NCI-H128 (cell line): ENCODE results near the gene SYNE2.
"Not testable (repeated sequence)": the region's sequence is repeated elsewhere in the genome, so short reads cannot be mapped to it uniquely, and the experiment has no call there.

Source experiments
- DNase-seq: peaks from one replicate; lab custom pipeline; 2025; ENCODE audit not compliant: unreplicated experiment; lab: John Stamatoyannopoulos, UW

The SYNE2 gene

DNA sequence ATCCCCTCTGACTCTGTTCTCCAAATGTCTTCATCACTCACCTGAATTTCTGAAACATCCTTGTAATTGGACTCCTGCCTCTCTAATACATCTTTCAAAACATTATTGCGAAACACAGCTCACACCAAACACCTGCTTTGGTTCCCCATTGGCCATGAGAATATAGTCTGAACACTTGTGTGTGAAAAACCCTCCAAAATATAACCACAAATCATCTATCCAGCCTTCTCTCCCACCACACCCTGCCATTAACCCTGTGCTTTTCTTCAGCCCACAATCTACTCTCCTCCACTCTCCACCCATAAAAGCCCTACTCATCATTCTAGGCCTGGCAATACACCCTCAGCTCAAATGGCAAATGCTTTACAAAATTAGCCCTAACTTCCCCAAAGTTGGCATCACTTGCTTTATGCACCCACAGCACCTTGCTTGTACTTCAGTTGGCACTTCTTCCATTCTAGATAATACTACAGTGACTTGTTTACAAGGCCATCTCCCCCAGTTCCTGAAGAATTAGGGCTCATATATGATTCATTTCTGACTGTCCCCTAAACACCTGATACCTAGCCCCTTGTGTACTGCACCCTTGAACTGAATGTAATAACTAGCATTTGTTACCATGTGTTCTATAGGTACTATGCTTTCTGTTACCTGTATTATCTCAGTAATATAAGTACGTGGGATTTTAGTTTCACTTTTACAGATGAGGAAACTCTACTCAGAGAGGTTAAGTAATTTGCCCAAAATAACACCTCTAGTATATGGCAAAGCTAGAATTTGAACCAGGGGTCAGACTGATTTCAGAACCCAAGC is 17.3 kb downstream of the SYNE2 start:
- DNase-seq: not testable (repeated sequence)

DNA sequence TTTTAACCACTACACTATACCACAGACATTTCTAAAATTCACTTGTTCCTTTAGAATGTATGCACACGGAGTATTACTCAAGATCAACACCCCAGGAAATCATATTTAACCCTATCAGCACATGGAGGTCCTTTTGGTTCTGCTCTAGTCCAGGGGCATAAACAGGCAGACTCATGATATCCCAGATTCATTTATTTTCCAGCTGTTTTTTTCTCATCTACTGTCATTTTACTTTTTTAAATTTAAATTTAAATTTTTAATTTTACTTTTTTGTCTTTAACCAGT is 17.9 kb downstream of the SYNE2 start:
- DNase-seq: not testable (repeated sequence)

DNA sequence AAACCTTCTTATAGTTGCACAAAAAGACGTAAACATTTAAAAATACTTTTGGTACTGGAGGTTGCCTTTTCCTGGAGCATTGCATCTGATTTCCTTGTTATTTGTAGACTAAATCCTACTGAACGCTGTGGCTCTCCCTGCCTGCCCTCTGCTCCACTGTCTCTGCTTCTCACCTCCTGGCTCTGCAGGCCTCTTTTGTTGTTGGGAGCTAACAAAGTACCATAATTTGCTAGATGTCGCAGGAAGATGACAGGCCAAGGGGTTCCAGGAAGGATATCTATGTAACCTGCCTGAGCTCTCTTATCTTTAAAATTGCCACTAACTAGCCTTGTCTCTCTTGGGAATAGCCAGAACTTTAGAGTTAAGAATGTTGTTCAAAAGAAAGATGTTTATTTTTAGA is 21.4 kb downstream of the SYNE2 start:
- no peak for DNase-seq

DNA sequence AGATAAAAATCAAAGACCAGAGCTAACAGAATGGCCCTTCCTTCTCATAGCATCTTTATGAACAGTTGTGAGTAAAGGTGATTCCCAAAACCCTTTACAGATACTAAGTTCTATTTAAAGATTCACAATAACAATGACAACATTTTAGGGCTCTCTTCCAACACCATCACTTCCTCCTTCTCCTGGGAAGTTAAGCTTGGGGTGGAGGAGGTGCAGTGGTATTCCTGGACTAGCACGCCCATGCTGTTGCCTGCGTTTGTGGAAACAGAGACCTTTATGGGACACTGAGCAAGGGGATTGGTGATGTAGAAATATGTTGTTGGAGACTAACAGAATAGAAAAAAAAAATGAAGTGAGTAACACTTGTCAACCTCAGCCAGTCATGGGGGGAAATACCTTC is 22.5 kb downstream of the SYNE2 start:
- no peak for DNase-seq

DNA sequence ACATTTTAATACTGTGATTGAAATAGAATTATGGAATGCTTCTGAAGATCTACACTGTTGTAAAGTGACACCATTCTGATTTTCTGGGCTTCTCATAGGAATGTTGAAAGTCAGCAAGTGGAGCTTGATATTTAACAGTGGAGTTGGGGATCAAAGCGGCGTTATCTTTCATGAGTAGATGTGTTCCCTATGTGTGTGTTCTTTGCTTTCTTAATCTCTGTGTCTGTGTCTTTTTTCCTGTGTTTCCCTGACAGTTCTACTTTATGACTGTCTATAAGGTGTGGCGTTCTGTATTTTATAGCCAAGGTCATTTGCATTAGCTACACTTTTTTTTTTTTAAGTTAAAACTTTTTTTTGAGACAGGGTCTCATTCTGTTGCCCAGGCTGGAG is 24.7 kb downstream of the SYNE2 start:
- DNase-seq: no peak

DNA sequence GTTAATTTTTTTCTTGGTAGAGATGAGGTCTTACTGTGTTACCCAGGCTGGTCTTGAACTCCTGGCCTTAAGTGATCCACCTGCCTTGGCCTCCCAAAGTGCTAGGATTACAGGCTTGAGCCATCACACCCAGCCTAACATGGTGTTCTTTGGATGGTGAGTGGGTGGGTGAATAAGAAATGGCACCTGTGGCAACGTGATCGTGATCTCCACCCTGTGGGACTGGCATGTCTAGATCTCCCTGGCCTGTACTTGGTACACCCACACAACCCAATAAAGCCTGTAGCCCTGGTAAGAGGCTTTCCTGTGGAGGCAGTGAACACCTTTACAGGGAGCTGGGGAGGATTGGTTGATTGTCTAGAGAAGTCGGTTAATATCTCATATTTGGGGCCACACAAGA is 25.2 kb downstream of the SYNE2 start:
- no peak for DNase-seq

DNA sequence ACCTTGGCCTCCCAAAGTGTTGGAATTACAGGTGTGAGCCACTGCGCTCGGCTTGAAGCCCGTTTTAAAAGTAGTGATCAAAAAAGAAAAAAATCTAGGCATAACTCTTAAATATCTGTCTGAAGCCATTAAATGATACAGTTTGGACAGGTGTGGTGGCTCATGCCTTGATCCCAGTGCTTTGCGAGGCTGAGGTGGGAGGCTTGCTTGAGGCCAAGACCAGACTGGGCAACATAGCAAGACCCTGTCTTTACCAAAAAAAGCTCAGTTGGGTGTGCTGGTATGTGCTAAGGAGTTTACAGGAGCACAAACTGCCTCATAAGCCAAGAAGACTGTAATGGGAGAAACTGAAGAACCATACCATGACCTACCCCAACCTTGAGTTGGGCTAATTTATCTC is 26.0 kb downstream of the SYNE2 start:
- no peak for DNase-seq

DNA sequence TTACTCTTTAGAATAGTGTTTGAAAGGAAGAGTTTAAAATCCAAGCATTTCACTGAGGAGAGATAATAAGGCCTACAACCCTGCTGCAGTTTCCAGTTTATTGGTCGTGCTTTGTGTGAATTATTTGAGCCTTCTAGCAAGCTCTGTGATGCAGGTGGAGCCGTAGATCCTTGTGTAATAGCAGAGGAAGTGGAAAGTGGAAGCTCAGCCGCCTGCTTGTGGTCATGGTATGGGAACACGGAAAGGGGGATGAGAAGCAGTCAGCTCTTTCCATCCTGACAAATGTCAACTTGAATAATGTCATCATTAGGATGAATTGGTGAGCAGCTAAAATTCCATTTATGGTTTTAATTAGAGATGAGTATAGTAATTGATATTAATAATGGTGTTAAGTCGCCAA is 29.1 kb downstream of the SYNE2 start:
- DNase-seq: no peak

DNA sequence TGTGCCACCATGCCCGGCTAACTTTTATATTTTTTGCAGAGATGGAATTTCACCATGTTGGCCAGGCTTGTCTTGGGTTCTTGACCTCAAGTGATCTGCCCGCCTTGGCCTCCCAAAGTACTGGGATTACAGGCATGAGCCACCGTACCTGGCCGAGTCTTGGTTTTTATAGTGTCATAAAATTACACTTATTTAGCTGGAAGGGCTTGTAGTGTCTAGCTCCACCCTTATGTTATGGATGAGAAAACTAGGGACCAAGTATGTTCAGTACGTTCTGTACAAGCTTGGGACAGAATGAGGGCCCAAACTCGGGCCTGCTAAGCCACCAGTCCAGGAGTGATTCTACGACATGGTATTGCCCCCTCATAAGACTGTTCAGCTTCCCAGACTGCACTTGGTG is 35.1 kb downstream of the SYNE2 start:
- no peak for DNase-seq

DNA sequence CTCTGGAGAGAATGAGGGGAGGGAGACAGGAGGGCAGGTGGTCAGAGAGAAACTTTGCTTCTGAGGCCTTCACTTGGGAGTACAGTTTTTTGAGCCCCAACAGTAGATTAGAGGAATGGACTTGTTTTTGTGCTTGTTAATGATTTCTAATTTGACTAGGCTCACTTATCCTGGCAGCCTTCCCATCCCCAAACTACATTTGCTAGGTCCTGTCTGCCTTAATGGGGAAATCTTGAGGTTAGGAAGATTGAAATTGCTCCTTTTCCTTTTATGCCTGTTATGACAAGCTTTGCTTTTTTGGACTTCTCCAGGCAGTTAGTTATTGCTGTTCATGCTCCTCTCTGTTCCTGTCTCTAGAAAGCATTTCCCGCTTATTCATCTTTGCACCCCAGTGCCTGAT is 37.7 kb downstream of the SYNE2 start:
- no peak for DNase-seq

DNA sequence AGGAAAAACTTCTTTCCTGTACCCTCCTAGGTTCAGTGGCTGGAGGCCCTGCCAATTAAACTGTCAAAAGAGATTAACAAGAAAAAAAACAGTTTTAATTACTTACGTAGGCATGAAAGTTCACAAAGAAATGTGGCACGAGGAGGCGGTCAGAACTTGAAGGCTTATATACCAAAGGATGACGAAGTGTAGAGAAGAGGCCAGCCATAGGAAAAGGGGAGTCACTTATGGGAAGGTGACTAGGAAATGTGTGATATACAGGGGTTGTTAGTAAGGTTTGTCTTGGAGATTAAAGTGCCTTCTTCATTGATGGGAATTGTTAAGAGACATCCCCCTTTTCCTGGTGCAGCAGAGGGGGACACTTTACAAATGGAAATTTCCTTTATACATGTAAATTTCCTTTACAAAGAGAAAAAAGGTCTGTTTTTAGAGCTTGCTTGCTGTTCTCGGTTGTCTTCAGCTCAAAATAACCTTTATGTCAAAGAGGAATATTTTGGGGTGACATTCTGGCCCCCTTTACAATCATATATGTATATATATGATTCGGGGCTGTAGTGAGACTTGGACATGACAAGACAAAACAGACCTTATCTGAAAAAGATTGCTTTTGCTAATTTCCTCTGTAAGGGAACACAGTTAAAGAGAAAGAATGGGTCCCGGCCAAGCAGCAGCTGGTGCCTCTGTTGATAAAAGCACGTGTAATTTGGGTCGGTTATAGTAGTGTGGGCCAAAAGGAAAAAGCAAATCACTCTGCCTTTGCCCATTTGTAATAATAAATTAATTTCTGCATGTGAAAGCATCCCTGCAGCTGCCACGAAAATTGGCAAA is 38.6 kb downstream of the SYNE2 start:
- no peak for DNase-seq

DNA sequence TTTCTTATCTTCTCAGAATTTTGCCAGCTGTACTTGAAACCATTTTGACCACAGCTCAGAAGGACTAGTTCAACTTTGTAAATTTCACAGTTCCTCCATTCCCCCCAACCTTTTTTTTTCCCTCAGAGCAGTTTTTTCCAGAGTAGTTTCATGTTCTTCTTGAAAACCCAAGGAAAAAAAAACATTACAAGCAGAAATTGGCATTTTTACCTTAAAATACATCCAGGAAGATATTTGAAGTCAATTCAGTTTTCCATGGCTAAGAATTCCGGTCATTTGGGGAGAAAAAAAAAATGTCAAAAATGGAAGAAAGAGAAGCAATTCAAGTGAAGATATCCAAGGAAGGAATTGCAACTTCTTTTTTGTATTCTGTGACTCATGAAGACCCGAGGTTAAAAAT is 39.5 kb downstream of the SYNE2 start:
- no peak for DNase-seq

DNA sequence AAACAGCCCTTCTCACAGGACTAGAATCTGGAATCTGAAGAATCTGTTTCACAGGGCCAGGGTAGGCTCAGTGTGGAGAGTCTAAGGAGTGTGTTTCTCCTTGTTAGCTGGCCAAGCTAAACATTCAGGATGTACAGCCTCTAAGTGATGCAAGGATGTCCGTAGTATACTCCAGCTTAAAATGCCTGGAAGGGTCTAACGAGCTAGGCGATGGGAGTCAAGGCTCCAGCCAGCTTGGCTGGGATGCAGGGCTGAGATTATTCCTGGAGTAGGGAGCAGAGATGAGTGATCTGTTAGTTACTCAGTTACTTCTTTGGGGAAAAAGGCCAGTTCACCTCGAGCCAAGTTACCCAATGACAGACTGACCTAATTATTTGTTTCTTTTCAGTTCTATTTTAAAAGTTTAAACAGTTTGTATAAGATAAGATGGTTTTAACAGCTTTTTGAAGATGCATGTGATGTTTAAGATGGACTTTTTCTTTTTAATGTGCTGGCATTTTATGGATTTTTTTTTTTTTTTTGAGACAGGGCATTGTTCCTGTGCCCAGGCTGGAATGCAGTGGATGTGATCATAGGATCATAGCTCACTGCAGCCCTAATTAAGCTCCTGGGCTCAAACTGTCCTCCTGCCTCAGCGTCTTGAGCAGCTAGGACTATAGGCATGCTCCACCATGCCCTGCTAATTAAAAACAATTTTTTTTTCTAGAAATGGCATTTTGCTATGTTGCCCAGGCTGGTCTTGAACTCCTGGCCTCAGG is 41.1 kb downstream of the SYNE2 start:
- no peak for DNase-seq

DNA sequence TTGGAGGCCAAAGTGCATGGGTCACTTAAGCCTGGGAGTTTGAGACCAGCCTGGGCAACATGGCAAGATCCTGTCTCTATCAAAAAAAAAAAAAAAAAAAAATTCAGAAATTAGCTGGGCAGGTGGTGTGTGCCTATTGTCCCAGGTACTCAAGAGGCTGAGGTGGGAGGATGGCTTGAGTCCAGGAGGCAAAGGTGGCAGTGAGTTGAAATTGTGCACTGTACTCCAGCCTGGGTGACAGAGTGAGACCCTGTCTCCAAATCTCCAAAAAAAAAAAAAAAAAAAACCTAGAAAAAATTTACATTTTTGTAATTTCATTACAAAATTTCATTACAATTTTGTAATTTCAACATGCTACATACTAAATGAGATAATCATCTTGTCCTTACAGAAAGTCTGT is 42.7 kb downstream of the SYNE2 start:
- DNase-seq: no peak

DNA sequence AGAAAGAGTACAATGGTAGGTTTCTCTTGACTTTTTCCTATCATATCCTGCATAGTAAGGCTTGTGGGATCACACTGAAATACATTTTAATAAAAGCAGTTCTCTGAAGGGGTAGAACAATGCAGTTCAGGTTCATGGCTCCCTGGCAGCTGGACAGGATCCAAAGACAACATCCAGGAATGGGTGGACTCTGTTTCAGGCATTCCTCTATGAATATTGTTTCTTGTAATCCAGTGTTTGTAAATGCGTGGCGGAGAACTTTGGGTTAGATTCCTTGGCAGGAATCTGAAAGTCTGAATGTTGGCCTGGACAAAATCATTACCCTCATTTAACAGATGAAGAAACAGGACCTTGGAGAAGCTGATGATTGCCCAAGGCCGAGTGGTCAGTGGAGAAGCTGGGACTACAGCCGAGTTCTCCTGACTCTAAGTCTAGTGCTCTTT is 43.5 kb downstream of the SYNE2 start:
- no peak for DNase-seq

DNA sequence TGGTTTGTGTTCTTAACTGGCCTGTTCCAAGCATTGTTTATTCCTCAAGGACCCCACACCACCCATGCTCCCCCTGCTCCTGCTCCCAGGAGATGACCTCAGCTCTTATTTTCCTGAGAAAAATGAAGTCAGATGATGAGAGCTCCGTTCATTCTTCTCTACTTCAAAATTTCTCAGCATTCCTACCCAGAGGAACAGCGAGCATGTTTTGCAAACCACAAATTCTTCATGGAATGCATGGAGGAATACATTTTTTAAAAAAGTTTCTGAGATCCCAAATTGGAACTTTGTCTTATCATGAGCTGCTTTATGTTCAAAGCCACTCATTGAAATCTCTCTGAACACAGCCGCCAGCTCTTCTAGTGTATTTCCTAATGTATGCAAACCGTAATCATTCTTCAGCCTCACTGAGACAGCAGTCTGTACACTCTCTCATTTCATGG is 44.9 kb downstream of the SYNE2 start:
- DNase-seq: no peak

DNA sequence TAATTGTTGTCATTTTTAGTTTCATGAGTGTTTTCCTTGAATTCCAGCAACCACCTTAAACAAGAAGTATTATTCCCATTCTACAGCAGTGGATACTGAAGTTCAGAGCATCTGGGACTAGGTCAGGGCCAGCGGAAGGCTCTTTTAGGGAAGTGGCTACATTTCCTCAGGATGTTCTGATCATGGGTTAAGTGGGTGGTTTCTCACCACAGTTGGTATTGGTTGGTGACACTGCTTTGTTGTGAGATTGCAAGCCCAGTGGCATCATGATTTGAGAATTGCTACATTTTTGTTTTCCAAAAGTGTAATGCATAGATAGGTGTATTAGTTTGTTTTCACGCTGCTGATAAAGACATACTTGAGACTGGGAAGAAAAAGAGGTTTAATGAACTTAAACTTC is 47.1 kb downstream of the SYNE2 start:
- DNase-seq: no peak

DNA sequence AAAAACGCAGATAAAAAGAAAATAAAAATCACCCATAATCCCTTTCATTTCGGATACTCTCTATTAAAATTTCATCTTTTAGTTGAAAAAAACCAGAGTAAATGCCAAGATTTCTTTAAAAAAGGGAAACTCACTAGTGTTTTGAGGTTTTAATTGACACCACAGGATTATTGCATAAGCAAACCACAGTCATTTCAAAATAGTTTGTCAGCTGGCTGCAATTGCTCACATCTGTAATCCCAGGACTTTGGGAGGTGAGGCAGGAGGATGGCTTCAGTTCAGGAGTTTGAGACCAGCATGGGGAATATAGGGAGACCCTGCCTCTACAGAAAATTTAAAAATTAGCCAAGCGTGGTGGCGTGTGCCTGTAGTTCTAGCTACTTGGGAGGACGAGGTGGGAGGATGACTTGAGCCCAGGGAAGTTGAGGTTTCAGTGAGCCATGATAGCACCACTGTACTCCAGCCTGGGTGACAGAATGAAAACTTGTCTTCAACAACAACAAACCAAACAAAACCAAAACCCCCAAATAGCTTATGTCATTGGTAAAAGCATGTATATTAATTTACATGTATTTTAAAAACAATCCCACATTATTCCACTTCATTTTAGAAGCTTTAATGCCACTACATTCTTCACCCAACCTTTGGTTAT is 48.8 kb downstream of the SYNE2 start:
- DNase-seq: no peak

DNA sequence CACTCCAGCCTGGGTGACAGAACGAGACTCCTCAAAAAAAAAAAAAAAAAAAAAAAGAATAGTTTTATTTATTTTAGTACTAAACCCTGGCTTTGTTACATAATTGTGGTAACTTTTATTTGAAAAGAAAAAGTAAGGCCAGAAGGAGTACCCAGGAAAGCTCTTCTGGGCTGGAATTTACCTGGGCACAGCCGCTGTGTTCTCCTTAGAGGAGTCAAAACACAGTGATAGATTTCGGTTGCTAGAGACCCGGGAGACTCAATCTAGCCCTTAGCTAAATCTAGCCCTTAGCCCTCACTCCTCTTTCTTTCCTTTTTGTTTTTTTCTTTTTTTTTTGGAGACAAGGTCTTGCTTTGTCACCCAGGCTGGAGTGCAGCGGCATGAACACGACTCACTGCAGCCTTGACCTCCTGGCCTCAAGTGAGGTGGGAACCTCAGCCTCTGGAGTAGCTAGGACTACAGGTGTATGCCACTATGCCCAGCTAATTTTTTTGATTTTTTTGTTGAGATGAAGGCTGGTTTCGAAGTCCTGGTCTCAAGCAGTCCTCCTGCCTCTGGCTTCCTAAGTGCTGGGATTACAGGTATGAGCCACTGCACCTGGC is 49.7 kb downstream of the SYNE2 start:
- no peak for DNase-seq

DNA sequence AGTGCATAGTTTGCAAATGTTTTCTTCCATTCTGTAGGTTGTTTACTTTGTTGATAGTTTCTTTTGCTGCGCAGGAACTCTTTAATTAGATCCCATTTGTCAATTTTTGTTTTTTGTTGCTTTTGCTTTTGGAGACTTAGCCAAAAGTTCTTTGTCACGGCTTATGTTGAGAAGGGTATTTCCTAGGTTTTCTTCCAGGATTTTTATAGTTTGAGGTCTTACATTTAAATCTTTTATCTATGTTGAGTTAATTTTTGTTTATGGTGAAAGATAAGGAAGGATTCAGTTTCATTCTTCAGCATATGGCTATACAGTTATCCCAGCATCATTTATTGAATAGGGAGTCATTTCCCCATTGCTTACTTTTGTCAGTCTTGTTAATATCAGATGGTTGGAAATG is 51.9 kb downstream of the SYNE2 start:
- DNase-seq: no peak

DNA sequence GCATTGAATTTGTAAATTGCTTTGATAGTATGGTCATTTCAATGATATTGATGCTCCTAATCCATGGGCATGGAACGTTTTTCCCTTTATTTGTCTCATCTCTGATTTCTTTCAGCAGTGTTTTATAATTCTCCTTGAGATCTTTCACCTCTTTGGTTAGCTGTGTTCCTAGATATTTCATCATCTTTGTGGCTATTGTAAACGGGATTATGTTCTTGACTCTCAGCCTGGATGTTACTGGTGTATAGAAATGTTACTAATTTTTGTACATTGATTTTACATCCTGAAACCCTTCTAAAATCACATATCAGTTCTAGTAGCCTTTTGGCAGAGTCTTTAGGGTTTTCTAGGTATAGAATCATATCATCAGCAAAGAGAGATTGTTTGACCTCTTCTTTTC is 52.6 kb downstream of the SYNE2 start:
- no peak for DNase-seq
